ENCODE data around the gene GNAI2. TPM values are rescaled to one million over a fixed set of nuclear protein-coding genes. Genes with fewer than 3 reads are reported as not detected.
A peak's percentile ranks its signal among the peaks of the same experiment; 100 is the strongest.

The GNAI2 gene
- total and polyA plus RNA-seq, 2 donors (not counting 3 experiments of a cell fraction or from before 2014, with no cell fraction given), result 767 to 1,875 TPM

GRCh38 chr3:50233176-50233575 lies 2.8 kb upstream of the GNAI2 start:
- Histone ChIP-seq H3K9ac (replicated peaks; ENCODE audit: extremely low read depth, insufficient read depth, low read length) (no peak overlapping the region), H2AFZ (ENCODE audit: low read depth, low read length) (no peak overlapping the region), H3K4me1 (ENCODE audit: control insufficient read depth, extremely low read depth, insufficient read depth, low read length) (peaks cover under 1% of the 10 kb centered on the region), H3K27me3 (ENCODE audit: control insufficient read depth in 2 of 2, insufficient read depth in 2 of 2, low read length in 2 of 2) (no peaks in the 10 kb centered on the region), H3K9me3 (replicated peaks; ENCODE audit: control insufficient read depth, insufficient read depth, low read length) (no peaks in the 10 kb centered on the region), H3K27ac (ENCODE audit: insufficient read depth, low read depth, low read length) (no peak overlapping the region), H4K20me1 (replicated peaks; ENCODE audit: control insufficient read depth, extremely low read depth, insufficient read depth, low read length) (no peaks in the 10 kb centered on the region), H3K36me3 (ENCODE audit: control insufficient read depth in 2 of 2, extremely low read depth in 1 of 2, insufficient read depth in 2 of 2, low read length in 2 of 2) (no peaks in the 10 kb centered on the region), H3K4me3 (replicated peaks in 1 of 3; ENCODE audit: insufficient read depth in 1 of 3, low read depth in 1 of 3, low read length in 3 of 3) (no peak overlapping the region), H3K79me2 (ENCODE audit: control insufficient read depth, insufficient read depth, low read length) (peaks cover 22% of the 10 kb centered on the region), H3K9me1 (replicated peaks; ENCODE audit: control insufficient read depth, extremely low read depth, insufficient read depth, low read length) (no peaks in the 10 kb centered on the region), H3K4me2 (ENCODE audit: insufficient read depth, low read length) (no peak overlapping the region)
- TF ChIP-seq CTCF (IDR thresholded peaks at IDR 0.05; ENCODE audit: extremely low read depth in 1 of 2, insufficient read depth in 1 of 2, low read depth in 1 of 2, low read length in 2 of 2), result no peak
- FAIRE-seq (no peak), DNase-seq (ENCODE audit: low read depth, low spot score) (no peak)
- dilution Hi-C loops (cut with MboI; ENCODE audit: extremely low pct_ligation_motif_present, low sequenced_read_pairs) (no loop called here), intact Hi-C loops (cut with micrococcal nuclease) (no loop called here)
- ChIA-PET CTCF (interaction anchor here (0.6 to 1.6 kb wide), 3 partner anchors 10 to 44 kb away, joined by 3 to 8 read pairs (median 3); no protein-coding TSS in a partner anchor), POLR2A (interaction anchor here (1.2 kb wide), 1 partner anchor 34 kb away, joined by 5 read pairs; no protein-coding TSS in a partner anchor)
- BruUV-seq (replicated peaks), result no TSS peak

GRCh38 chr3:50236484-50237132 lies 604 bp downstream of the GNAI2 start:
- Histone ChIP-seq H2AFZ (ENCODE audit: low read depth, low read length) (no peak overlapping the region), H3K79me2 (ENCODE audit: control insufficient read depth, insufficient read depth, low read length) (peaks cover 56% of the 10 kb centered on the region), H3K4me3 (replicated peaks in 1 of 3; ENCODE audit: insufficient read depth in 1 of 3, low read depth in 1 of 3, low read length in 3 of 3) (peak overlapping the region; percentile 80 to 88 (median 81)), H3K4me2 (ENCODE audit: insufficient read depth, low read length) (peak overlapping the region; percentile 93), H3K9me1 (replicated peaks; ENCODE audit: control insufficient read depth, extremely low read depth, insufficient read depth, low read length) (no peaks in the 10 kb centered on the region), H3K36me3 (ENCODE audit: control insufficient read depth in 2 of 2, extremely low read depth in 1 of 2, insufficient read depth in 2 of 2, low read length in 2 of 2) (peaks cover 2 to 7% of the 10 kb centered on the region in 2 experiments), H3K4me1 (ENCODE audit: control insufficient read depth, extremely low read depth, insufficient read depth, low read length) (peaks cover 34% of the 10 kb centered on the region), H3K9ac (replicated peaks; ENCODE audit: extremely low read depth, insufficient read depth, low read length) (peak overlapping the region; percentile 91), H3K9me3 (replicated peaks; ENCODE audit: control insufficient read depth, insufficient read depth, low read length) (no peaks in the 10 kb centered on the region), H3K27ac (ENCODE audit: insufficient read depth, low read depth, low read length) (peak overlapping the region; percentile 60), H4K20me1 (replicated peaks; ENCODE audit: control insufficient read depth, extremely low read depth, insufficient read depth, low read length) (no peaks in the 10 kb centered on the region), H3K27me3 (ENCODE audit: control insufficient read depth in 2 of 2, insufficient read depth in 2 of 2, low read length in 2 of 2) (no peaks in the 10 kb centered on the region)
- dilution Hi-C loops (cut with MboI; ENCODE audit: extremely low pct_ligation_motif_present, low sequenced_read_pairs), result no loop called here
- TF ChIP-seq POLR2A (IDR thresholded peaks at IDR 0.05; ENCODE audit: low read depth, low read length), result peak; percentile 48
- no peak for TF ChIP-seq MAX (IDR thresholded peaks at IDR 0.05; ENCODE audit: insufficient read depth, insufficient read length)
- ChIA-PET CTCF (interaction anchor here (1.5 to 2.4 kb wide), 4 partner anchors 10 to 24 kb away, joined by 12 to 37 read pairs (median 24); no protein-coding TSS in a partner anchor), POLR2A (interaction anchor here (1.8 kb wide), 1 partner anchor 11 kb away, joined by 14 read pairs; no protein-coding TSS in a partner anchor)
- DNase-seq (ENCODE audit: low read depth, low spot score) (no peak), FAIRE-seq (no peak)
- intact Hi-C loops (cut with micrococcal nuclease), result loop anchor here (5.0 kb wide), 1 partner anchor 79 kb away; the partner anchor contains the start of gene SEMA3F
- TSS peak; percentile 59 for BruUV-seq (replicated peaks)

Data from endothelial cell of umbilical vein (primary cell).